ENCODE measurements around the gene GALNT10. TPM values are rescaled to one million over a fixed set of nuclear protein-coding genes. Genes with fewer than 3 reads are reported as not detected.

GALNT10 gene
- total and polyA plus RNA-seq, 10 of the 15 experiments (the other 5 are each of a cell fraction or from before 2014, with no cell fraction given) = 3.9 to 35.4 (median 15.5) TPM

GRCh38 chr5:154253807-154254206, 63.3 kb downstream of the GALNT10 start:
- RAD21 ChIA-PET (ENCODE audit: unreplicated experiment) = interaction anchor here (0.7 kb wide), 1 partner anchor 152 kb away, joined by 3 read pairs; no protein-coding TSS in a partner anchor
- no peak for ATAC-seq
- Histone ChIP-seq H3K79me2 (ENCODE audit: control insufficient read depth, insufficient read depth, low read length) (no peaks in the 10 kb centered on the region), H3K27me3 (replicated peaks in 1 of 2; ENCODE audit: control insufficient read depth in 2 of 2, insufficient read depth in 2 of 2, low read length in 1 of 2) (no peaks in the 10 kb centered on the region), H2AFZ (ENCODE audit: control insufficient read depth, low read depth, low read length) (no peak overlapping the region), H3K36me3 (ENCODE audit: control insufficient read depth in 2 of 2, insufficient read depth in 2 of 2, low read length in 1 of 2) (no peaks in the 10 kb centered on the region), H3K4me3 (no peak overlapping the region), H3K4me2 (ENCODE audit: control insufficient read depth, insufficient read depth) (no peak overlapping the region), H3K9me3 (replicated peaks; ENCODE audit: control insufficient read depth, insufficient read depth, low read length) (no peaks in the 10 kb centered on the region), H3K9ac (ENCODE audit: control insufficient read depth, insufficient read depth, low read length) (no peak overlapping the region), H4K20me1 (ENCODE audit: control insufficient read depth, insufficient read depth) (no peaks in the 10 kb centered on the region), H3K4me1 (ENCODE audit: control insufficient read depth, insufficient read depth, low read length) (no peaks in the 10 kb centered on the region), H3K27ac (ENCODE audit: control insufficient read depth, insufficient read depth) (no peak overlapping the region)
- no peak for DNase-seq (ENCODE audit: low read depth, low spot score)
- no peak for TF ChIP-seq SIN3A (IDR thresholded peaks at IDR 0.05; ENCODE audit: low read depth, low read length)
- TF ChIP-seq ZNF384 (IDR thresholded peaks at IDR 0.05; ENCODE audit: borderline replicate concordance, low read depth, low read length) = no peak
- 94% methylated on average over 2 of the region's 2 CpGs for WGBS (ENCODE audit: insufficient coverage, insufficient replicate concordance, low lambda C conversion rate, missing lambda C conversion rate)
- POLR2A ChIA-PET = no interaction called here
- no peak for FAIRE-seq
- intact Hi-C loops (cut with micrococcal nuclease; ENCODE audit: unreplicated experiment) (no loop called here), in situ Hi-C loops (cut with MboI) (no loop called here)
- no TSS peak for BruUV-seq (replicated peaks)
- CTCF ChIA-PET = no interaction called here
- SMC1A ChIA-PET (ENCODE audit: uncharacterized antibody, unreplicated experiment) = interaction anchor here (0.6 kb wide), 1 partner anchor 32 kb away, joined by 3 read pairs; no protein-coding TSS in a partner anchor

DNA sequence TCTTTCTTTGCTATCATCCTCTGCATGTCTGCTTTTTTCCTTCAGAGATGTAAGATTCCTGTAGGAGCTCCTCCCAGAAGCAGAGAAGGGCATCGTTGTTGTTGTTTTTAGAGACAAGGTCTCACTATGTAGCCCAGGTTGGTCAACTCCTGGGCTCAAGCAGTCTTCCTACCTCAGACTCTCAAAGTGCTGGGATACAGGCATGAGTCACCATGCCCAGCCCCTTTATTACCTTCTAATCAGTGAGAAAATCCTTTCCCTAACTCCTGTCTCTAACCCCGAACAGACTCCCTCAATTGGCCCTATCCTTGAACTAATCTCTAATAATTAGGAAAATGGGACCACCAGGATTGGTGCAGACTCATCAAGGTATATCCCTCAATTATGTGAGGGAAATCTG, 64.4 kb downstream of the GALNT10 start:
- CTCF ChIA-PET = no interaction called here
- WGBS (ENCODE audit: insufficient coverage, insufficient replicate concordance, low lambda C conversion rate, missing lambda C conversion rate) = 97% methylated on average over 2 of the region's 2 CpGs
- Histone ChIP-seq H3K4me1 (ENCODE audit: control insufficient read depth, insufficient read depth, low read length) (no peaks in the 10 kb centered on the region), H3K9me3 (replicated peaks; ENCODE audit: control insufficient read depth, insufficient read depth, low read length) (no peaks in the 10 kb centered on the region), H3K36me3 (ENCODE audit: control insufficient read depth in 2 of 2, insufficient read depth in 2 of 2, low read length in 1 of 2) (no peaks in the 10 kb centered on the region), H2AFZ (ENCODE audit: control insufficient read depth, low read depth, low read length) (no peak overlapping the region), H3K27me3 (replicated peaks in 1 of 2; ENCODE audit: control insufficient read depth in 2 of 2, insufficient read depth in 2 of 2, low read length in 1 of 2) (no peaks in the 10 kb centered on the region), H3K27ac (ENCODE audit: control insufficient read depth, insufficient read depth) (no peak overlapping the region), H3K4me2 (ENCODE audit: control insufficient read depth, insufficient read depth) (no peak overlapping the region), H4K20me1 (ENCODE audit: control insufficient read depth, insufficient read depth) (no peaks in the 10 kb centered on the region), H3K9ac (ENCODE audit: control insufficient read depth, insufficient read depth, low read length) (no peak overlapping the region), H3K79me2 (ENCODE audit: control insufficient read depth, insufficient read depth, low read length) (no peaks in the 10 kb centered on the region), H3K4me3 (no peak overlapping the region)
- POLR2A ChIA-PET = no interaction called here
- DNase-seq (ENCODE audit: low read depth, low spot score) = no peak
- SMC1A ChIA-PET (ENCODE audit: uncharacterized antibody, unreplicated experiment) = interaction anchor here (0.7 to 2.0 kb wide), 2 partner anchors 12 to 208 kb away, joined by 3 to 6 read pairs; no protein-coding TSS in a partner anchor
- RAD21 ChIA-PET (ENCODE audit: unreplicated experiment) = no interaction called here
- in situ Hi-C loops (cut with MboI) = no loop called here
- BruUV-seq (replicated peaks) = no TSS peak
- intact Hi-C loops (cut with micrococcal nuclease; ENCODE audit: unreplicated experiment) = no loop called here
- ATAC-seq = no peak
- no peak for FAIRE-seq
- TF ChIP-seq ZBTB40 (IDR thresholded peaks at IDR 0.05; ENCODE audit: borderline replicate concordance) (no peak), MEF2A (IDR thresholded peaks at IDR 0.05; ENCODE audit: insufficient read depth, low read depth, low read length) (no peak), SUPT20H (IDR thresholded peaks at IDR 0.05; ENCODE audit: borderline replicate concordance, control insufficient read depth, low read depth, low read length) (no peak), NFYA (IDR thresholded peaks at IDR 0.05; ENCODE audit: borderline replicate concordance, low read depth, low read length) (no peak), TAF1 (IDR thresholded peaks at IDR 0.05; ENCODE audit: borderline replicate concordance, low read depth, low read length) (no peak), NRF1 (conservative IDR thresholded peaks at IDR 0.05; ENCODE audit: low read depth, low read length) (no peak), POU2F2 (IDR thresholded peaks at IDR 0.05; ENCODE audit: borderline replicate concordance, low read depth, low read length) (no peak), SP1 (IDR thresholded peaks at IDR 0.05; ENCODE audit: low read depth, low read length) (no peak)
